ENCODE measurements around the gene PDLIM7.

- TF ChIP-seq PKNOX1 (IDR thresholded peaks at IDR 0.05) = no peak
- TF ChIP-seq CTBP1 (IDR thresholded peaks at IDR 0.05; ENCODE audit: borderline replicate concordance) = no peak
- TF ChIP-seq FOXA1 (IDR thresholded peaks at IDR 0.05) = no peak
- TF ChIP-seq ZNF384 (IDR thresholded peaks at IDR 0.05) = no peak
- TF ChIP-seq L3MBTL2 (conservative IDR thresholded peaks at IDR 0.05) = no peak
- no peak for TF ChIP-seq FOXM1 (IDR thresholded peaks at IDR 0.05; ENCODE audit: borderline replicate concordance)
These were observed 10.3 kb upstream of the PDLIM7 start for GRCh38 chr5:177507596-177508220.

Measured in HEK293T (cell line).